IPS-20b (cell line): ENCODE measurements around the gene KCNK15.

ENCODE experiments used
- H3K27ac ChIP-seq: one replicate; pipeline ENCODE4 v1.5.1; 2013; ENCODE audit warnings: low read length
- H3K27me3 ChIP-seq: 2 replicates; pipeline ENCODE4 v1.6.1; 2013; ENCODE audit warnings: mild to moderate bottlenecking, low read length, inconsistent platforms; ENCODE audit not compliant: insufficient read depth
- H3K36me3 ChIP-seq: 2 replicates; pipeline ENCODE4 v1.6.1; 2013; ENCODE audit warnings: low read depth, mild to moderate bottlenecking, inconsistent platforms, low read length, moderate library complexity; ENCODE audit not compliant: insufficient read depth
- H3K4me1 ChIP-seq: 2 replicates; pipeline ENCODE4 v1.6.1; 2013; ENCODE audit warnings: mild to moderate bottlenecking, control low read depth, inconsistent platforms, low read length, moderate library complexity; ENCODE audit not compliant: insufficient read depth
- H3K4me3 ChIP-seq: 2 replicates; pipeline ENCODE4 v1.5.1; 2013; ENCODE audit warnings: mild to moderate bottlenecking, low read length, inconsistent platforms
- H3K9ac ChIP-seq: 2 replicates; pipeline ENCODE4 v1.6.1; 2013; ENCODE audit warnings: low read depth, mild to moderate bottlenecking, inconsistent platforms, low read length, moderate library complexity
- H3K9me3 ChIP-seq: 2 replicates; pipeline ENCODE4 v1.6.1; 2013; ENCODE audit warnings: mild to moderate bottlenecking, low read depth, low read length, inconsistent platforms; ENCODE audit not compliant: insufficient read depth

KCNK15 gene

GRCh38 chr20:44742304-44743079, 3.2 kb upstream of the KCNK15 start:
- Histone ChIP-seq H3K4me3 (no peak overlapping the region), H3K4me1 (peaks cover 6% of the 10 kb centered on the region; the same call in 1 of the 2 replicates), H3K9me3 (no peaks in the 10 kb centered on the region), H3K27ac (no peak overlapping the region), H3K36me3 (no peaks in the 10 kb centered on the region), H3K9ac (no peak overlapping the region), H3K27me3 (peaks cover 61% of the 10 kb centered on the region)

- Histone ChIP-seq H3K27me3 (peaks cover 61% of the 10 kb centered on the region), H3K4me1 (peaks cover 6% of the 10 kb centered on the region; the same call in 1 of the 2 replicates), H3K4me3 (no peak overlapping the region), H3K9me3 (no peaks in the 10 kb centered on the region), H3K36me3 (no peaks in the 10 kb centered on the region), H3K27ac (no peak overlapping the region), H3K9ac (no peak overlapping the region)
These were observed 2.5 kb upstream of the KCNK15 start for GRCh38 chr20:44743080-44743701.

- Histone ChIP-seq H3K36me3 (no peaks in the 10 kb centered on the region), H3K9me3 (no peaks in the 10 kb centered on the region), H3K27ac (no peak overlapping the region), H3K4me1 (peaks cover 6% of the 10 kb centered on the region; the same call in 1 of the 2 replicates), H3K27me3 (peaks cover 61% of the 10 kb centered on the region), H3K4me3 (no peak overlapping the region), H3K9ac (no peak overlapping the region)
These were observed 1.6 kb upstream of the KCNK15 start for GRCh38 chr20:44743916-44744655.

GRCh38 chr20:44745122-44745597, 505 bp upstream of the KCNK15 start:
- Histone ChIP-seq H3K4me3 (peak overlapping the region; percentile 61; the same call in 1 of the 2 replicates), H3K9me3 (no peaks in the 10 kb centered on the region), H3K36me3 (no peaks in the 10 kb centered on the region), H3K27me3 (peaks cover 61% of the 10 kb centered on the region), H3K9ac (no peak overlapping the region), H3K4me1 (peaks cover 6% of the 10 kb centered on the region; the same call in 1 of the 2 replicates), H3K27ac (no peak overlapping the region)

- Histone ChIP-seq H3K9ac (peak overlapping the region; percentile 49; the same call in 1 of the 2 replicates), H3K9me3 (no peaks in the 10 kb centered on the region), H3K4me1 (peaks cover 6% of the 10 kb centered on the region; the same call in 1 of the 2 replicates), H3K4me3 (peak overlapping the region; percentile 61), H3K27ac (no peak overlapping the region), H3K27me3 (peaks cover 57% of the 10 kb centered on the region), H3K36me3 (no peaks in the 10 kb centered on the region)
These were observed 901 bp downstream of the KCNK15 start for GRCh38 chr20:44746367-44747165.

GRCh38 chr20:44747166-44748004, 1.7 kb downstream of the KCNK15 start:
- peak overlapping the region; percentile 49; the same call in 1 of the 2 replicates for H3K9ac ChIP-seq
- H3K27ac ChIP-seq = no peak overlapping the region
- H3K4me3 ChIP-seq = peak overlapping the region; percentile 7; the same call in 1 of the 2 replicates
- H3K36me3 ChIP-seq = no peaks in the 10 kb centered on the region
- H3K27me3 ChIP-seq = peaks cover 49% of the 10 kb centered on the region
- H3K9me3 ChIP-seq = no peaks in the 10 kb centered on the region
- H3K4me1 ChIP-seq = peaks cover 6% of the 10 kb centered on the region; the same call in 1 of the 2 replicates

- no peak overlapping the region for H3K27ac ChIP-seq
- H3K27me3 ChIP-seq = peaks cover 44% of the 10 kb centered on the region
These were observed 2.3 kb downstream of the KCNK15 start for GRCh38 chr20:44748005-44748370.

GRCh38 chr20:44750081-44750805, 4.6 kb downstream of the KCNK15 start:
- H3K27ac ChIP-seq = no peak overlapping the region
- no peaks in the 10 kb centered on the region for H3K36me3 ChIP-seq
- no peaks in the 10 kb centered on the region for H3K9me3 ChIP-seq
- H3K27me3 ChIP-seq = peaks cover 21% of the 10 kb centered on the region
- no peak overlapping the region for H3K4me3 ChIP-seq
- peaks cover 6% of the 10 kb centered on the region; the same call in 1 of the 2 replicates for H3K4me1 ChIP-seq
- H3K9ac ChIP-seq = no peak overlapping the region

More at GRCh38 chr20:44748005-44748370, 2.3 kb downstream of the KCNK15 start:
- H3K9ac ChIP-seq = no peak overlapping the region
- H3K4me3 ChIP-seq = no peak overlapping the region
- H3K4me1 ChIP-seq = peaks cover 6% of the 10 kb centered on the region; the same call in 1 of the 2 replicates
- H3K9me3 ChIP-seq = no peaks in the 10 kb centered on the region
- no peaks in the 10 kb centered on the region for H3K36me3 ChIP-seq

- H3K4me1 ChIP-seq = peaks cover under 1% of the 10 kb centered on the region; the same call in 1 of the 2 replicates
- H3K27me3 ChIP-seq = peaks cover 2% of the 10 kb centered on the region
- H3K9ac ChIP-seq = no peak overlapping the region
- no peaks in the 10 kb centered on the region for H3K9me3 ChIP-seq
- no peak overlapping the region for H3K4me3 ChIP-seq
- H3K27ac ChIP-seq = no peak overlapping the region
- H3K36me3 ChIP-seq = peaks cover 8% of the 10 kb centered on the region; the same call in 1 of the 2 replicates
These were observed 6.7 kb downstream of the KCNK15 start for GRCh38 chr20:44752099-44752931.
